OCI-LY1 (cell line): ENCODE measurements around the gene USP6NL.

Experiments
- H2AFZ ChIP-seq: fragments of 200-600 bp; sonication (generic), shearing (Covaris generic); 2 replicates; pipeline ENCODE4 v1.6.0; 2014; ENCODE audit warnings: antibody characterized with exemption, mild to moderate bottlenecking, low read length
- H3F3A ChIP-seq: fragments of 200-600 bp; sonication (generic), shearing (Covaris generic); 2 replicates; pipeline ENCODE4 v1.6.0; 2014; ENCODE audit warnings: mild to moderate bottlenecking, antibody characterized with exemption, low read length, moderate library complexity; ENCODE audit not compliant: insufficient read depth
- H3K27ac ChIP-seq: fragments of 200-600 bp; sonication (generic); 2 replicates; pipeline ENCODE4 v1.5.1; 2014; ENCODE audit warnings: low read length, mixed run types, mild to moderate bottlenecking, low read depth; ENCODE audit not compliant: poor library complexity, severe bottlenecking
- H3K27me3 ChIP-seq: fragments of 200-600 bp; sonication (generic); 2 replicates; pipeline ENCODE4 v1.6.0; 2014; ENCODE audit warnings: antibody characterized with exemption, mild to moderate bottlenecking, low read length, moderate library complexity; ENCODE audit not compliant: insufficient read depth
- H3K36me3 ChIP-seq: fragments of 200-600 bp; sonication (generic); 2 replicates; pipeline ENCODE4 v1.6.1; 2014; ENCODE audit warnings: mild to moderate bottlenecking, antibody characterized with exemption, low read length, moderate library complexity, mixed read lengths; ENCODE audit not compliant: insufficient read depth
- H3K4me1 ChIP-seq: fragments of 200-600 bp; sonication (generic); 2 replicates; pipeline ENCODE4 v1.5.1; 2014; ENCODE audit warnings: mild to moderate bottlenecking, low read length, moderate library complexity; ENCODE audit not compliant: insufficient read depth, severe bottlenecking
- H3K4me2 ChIP-seq: fragments of 200-600 bp; sonication (generic), shearing (Covaris generic); 2 replicates; pipeline ENCODE4 v1.6.1; 2014; ENCODE audit warnings: low read length
- H3K4me3 ChIP-seq: fragments of 200-600 bp; sonication (generic); 2 replicates; pipeline ENCODE4 v1.5.1; 2014; ENCODE audit warnings: low read length, low read depth, mild to moderate bottlenecking, mixed read lengths; ENCODE audit not compliant: poor library complexity, severe bottlenecking
- H3K79me2 ChIP-seq: fragments of 200-600 bp; shearing (Covaris generic); 2 replicates; pipeline ENCODE4 v1.6.1; 2016; ENCODE audit warnings: mixed run types, low read length, mixed read lengths; ENCODE audit not compliant: insufficient read depth
- H3K9ac ChIP-seq: fragments of 200-600 bp; sonication (generic), shearing (Covaris generic); 2 replicates; pipeline ENCODE4 v1.6.1; 2014; ENCODE audit warnings: mild to moderate bottlenecking, low read length, mixed read lengths
- H3K9me2 ChIP-seq: fragments of 200-600 bp; sonication (generic), shearing (Covaris generic); 2 replicates; pipeline ENCODE4 v1.6.1; 2014; ENCODE audit warnings: low read depth, mild to moderate bottlenecking, low read length, mixed read lengths
- H3K9me3 ChIP-seq: fragments of 200-600 bp; shearing (Covaris generic); 2 replicates; pipeline ENCODE4 v1.6.1; 2014; ENCODE audit warnings: low read length, mixed read lengths
- H4K20me1 ChIP-seq: fragments of 200-600 bp; sonication (generic), shearing (Covaris generic); 2 replicates; pipeline ENCODE4 v1.6.0; 2016; ENCODE audit warnings: mild to moderate bottlenecking, low read length; ENCODE audit not compliant: insufficient read depth
- EZH2 ChIP-seq: fragments of 200-600 bp; sonication (generic), shearing (Covaris generic); IDR thresholded peaks from 2 replicates; pipeline ENCODE4 v1.8.0; 2017; ENCODE audit warnings: borderline replicate concordance, mixed run types, mild to moderate bottlenecking, antibody characterized with exemption, low read length, moderate library complexity, mixed read lengths
- TF ChIP-seq, protein P1 (sequence below): fragments of 200-600 bp; sonication (generic), shearing (Covaris generic); IDR thresholded peaks from 2 replicates; pipeline ENCODE4 v1.5.1; 2017; ENCODE audit warnings: mild to moderate bottlenecking, antibody characterized with exemption, low read length, moderate library complexity, mixed read lengths

USP6NL gene

GRCh38 chr10:11516431-11516746, 95.1 kb downstream of the USP6NL start:
- Histone ChIP-seq H4K20me1 (no peaks in the 10 kb centered on the region), H3K79me2 (no peaks in the 10 kb centered on the region), H3K27ac (peak overlapping the region; percentile 40), H3K9me3 (no peaks in the 10 kb centered on the region), H3K4me1 (peaks cover 17% of the 10 kb centered on the region), H2AFZ (no peak overlapping the region), H3K27me3 (no peaks in the 10 kb centered on the region), H3K9me2 (no peaks in the 10 kb centered on the region), H3K9ac (no peak overlapping the region), H3K4me3 (no peak overlapping the region), H3F3A (no peaks in the 10 kb centered on the region; the same call in 1 of the 2 replicates), H3K4me2 (no peak overlapping the region), H3K36me3 (no peaks in the 10 kb centered on the region)
- no peak for TF ChIP-seq EZH2
- TF ChIP-seq, protein P1, sequence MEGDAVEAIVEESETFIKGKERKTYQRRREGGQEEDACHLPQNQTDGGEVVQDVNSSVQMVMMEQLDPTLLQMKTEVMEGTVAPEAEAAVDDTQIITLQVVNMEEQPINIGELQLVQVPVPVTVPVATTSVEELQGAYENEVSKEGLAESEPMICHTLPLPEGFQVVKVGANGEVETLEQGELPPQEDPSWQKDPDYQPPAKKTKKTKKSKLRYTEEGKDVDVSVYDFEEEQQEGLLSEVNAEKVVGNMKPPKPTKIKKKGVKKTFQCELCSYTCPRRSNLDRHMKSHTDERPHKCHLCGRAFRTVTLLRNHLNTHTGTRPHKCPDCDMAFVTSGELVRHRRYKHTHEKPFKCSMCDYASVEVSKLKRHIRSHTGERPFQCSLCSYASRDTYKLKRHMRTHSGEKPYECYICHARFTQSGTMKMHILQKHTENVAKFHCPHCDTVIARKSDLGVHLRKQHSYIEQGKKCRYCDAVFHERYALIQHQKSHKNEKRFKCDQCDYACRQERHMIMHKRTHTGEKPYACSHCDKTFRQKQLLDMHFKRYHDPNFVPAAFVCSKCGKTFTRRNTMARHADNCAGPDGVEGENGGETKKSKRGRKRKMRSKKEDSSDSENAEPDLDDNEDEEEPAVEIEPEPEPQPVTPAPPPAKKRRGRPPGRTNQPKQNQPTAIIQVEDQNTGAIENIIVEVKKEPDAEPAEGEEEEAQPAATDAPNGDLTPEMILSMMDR, result no peak

DNA sequence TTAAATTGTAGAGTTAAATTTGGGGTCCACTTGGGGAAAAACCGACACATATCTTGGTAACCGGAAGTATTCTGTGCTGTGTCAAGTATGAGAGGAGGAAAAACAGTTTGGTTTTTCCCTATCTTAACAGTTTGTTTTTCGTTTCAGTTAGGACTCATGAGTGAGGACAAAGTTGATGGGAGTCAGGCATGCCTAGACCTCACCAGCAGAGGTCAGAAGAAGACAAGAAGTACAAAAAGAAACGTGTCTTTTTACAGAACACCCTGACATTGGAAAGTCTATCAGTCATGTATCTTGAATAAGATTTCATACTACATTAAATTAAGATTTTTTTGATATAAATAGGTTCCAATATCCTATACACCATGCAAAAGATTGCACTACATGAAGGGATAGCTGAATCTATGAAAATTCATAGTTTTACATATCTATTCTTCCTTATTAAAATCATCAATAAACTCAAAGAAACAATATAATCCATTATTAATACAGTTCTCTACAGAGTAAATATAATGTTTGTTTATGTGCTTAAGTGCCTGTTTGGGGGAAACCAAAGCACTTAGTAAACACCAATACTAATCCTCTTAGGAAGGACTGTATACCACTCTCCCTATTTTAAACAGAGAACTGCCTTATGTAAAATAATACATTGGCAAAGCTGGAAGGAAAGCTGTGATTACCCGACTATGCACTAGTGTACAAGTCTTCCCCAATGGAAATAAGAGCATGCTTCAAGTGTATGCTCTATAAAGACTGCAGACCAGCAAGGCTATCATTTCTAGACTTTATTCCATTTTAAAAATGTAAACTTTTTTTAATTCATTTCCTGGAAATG, 95.6 kb downstream of the USP6NL start:
- no peaks in the 10 kb centered on the region; the same call in 1 of the 2 replicates for H3F3A ChIP-seq
- H3K9me3 ChIP-seq, result no peaks in the 10 kb centered on the region
- H4K20me1 ChIP-seq, result no peaks in the 10 kb centered on the region
- H3K4me2 ChIP-seq, result no peak overlapping the region
- peaks cover 17% of the 10 kb centered on the region for H3K4me1 ChIP-seq
- H3K27ac ChIP-seq, result no peak overlapping the region
- H3K27me3 ChIP-seq, result no peaks in the 10 kb centered on the region
- H3K36me3 ChIP-seq, result no peaks in the 10 kb centered on the region
- no peak overlapping the region for H3K4me3 ChIP-seq
- no peak overlapping the region for H3K9ac ChIP-seq
- no peaks in the 10 kb centered on the region for H3K79me2 ChIP-seq
- TF ChIP-seq EZH2, result no peak
- TF ChIP-seq, protein P1, result peak; percentile 83
- H3K9me2 ChIP-seq, result no peaks in the 10 kb centered on the region
- no peak overlapping the region for H2AFZ ChIP-seq

DNA sequence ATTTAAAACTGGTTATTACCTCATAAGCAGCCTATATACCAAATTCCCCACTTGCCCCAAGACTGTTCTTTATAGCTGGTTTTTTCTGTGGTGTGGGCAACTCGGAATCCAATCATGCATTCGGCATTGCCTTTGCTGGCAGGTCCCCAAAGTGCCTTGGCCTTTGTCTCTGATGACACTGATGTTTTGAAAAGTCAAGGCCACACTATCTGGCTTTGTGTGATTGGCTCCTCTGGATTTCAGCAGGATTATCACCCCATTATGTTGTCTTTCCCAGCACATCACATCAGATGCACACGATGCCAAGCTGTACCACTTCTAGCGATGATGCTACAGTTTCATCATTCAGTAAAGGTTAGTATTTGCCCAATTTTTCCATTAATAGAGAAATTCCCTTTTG, 97.7 kb downstream of the USP6NL start:
- H4K20me1 ChIP-seq, result no peaks in the 10 kb centered on the region
- no peaks in the 10 kb centered on the region; the same call in 1 of the 2 replicates for H3F3A ChIP-seq
- no peaks in the 10 kb centered on the region for H3K9me3 ChIP-seq
- peaks cover 17% of the 10 kb centered on the region for H3K4me1 ChIP-seq
- H3K36me3 ChIP-seq, result no peaks in the 10 kb centered on the region
- no peak overlapping the region for H3K27ac ChIP-seq
- H3K9me2 ChIP-seq, result no peaks in the 10 kb centered on the region
- no peak overlapping the region for H3K4me3 ChIP-seq
- H3K27me3 ChIP-seq, result no peaks in the 10 kb centered on the region
- no peak overlapping the region for H3K4me2 ChIP-seq
- no peak overlapping the region for H3K9ac ChIP-seq
- H2AFZ ChIP-seq, result no peak overlapping the region
- H3K79me2 ChIP-seq, result no peaks in the 10 kb centered on the region
- TF ChIP-seq, protein P1, result no peak
- TF ChIP-seq EZH2, result no peak
